ENCODE data around the gene ATP2A3.

ATP2A3 gene

DNA sequence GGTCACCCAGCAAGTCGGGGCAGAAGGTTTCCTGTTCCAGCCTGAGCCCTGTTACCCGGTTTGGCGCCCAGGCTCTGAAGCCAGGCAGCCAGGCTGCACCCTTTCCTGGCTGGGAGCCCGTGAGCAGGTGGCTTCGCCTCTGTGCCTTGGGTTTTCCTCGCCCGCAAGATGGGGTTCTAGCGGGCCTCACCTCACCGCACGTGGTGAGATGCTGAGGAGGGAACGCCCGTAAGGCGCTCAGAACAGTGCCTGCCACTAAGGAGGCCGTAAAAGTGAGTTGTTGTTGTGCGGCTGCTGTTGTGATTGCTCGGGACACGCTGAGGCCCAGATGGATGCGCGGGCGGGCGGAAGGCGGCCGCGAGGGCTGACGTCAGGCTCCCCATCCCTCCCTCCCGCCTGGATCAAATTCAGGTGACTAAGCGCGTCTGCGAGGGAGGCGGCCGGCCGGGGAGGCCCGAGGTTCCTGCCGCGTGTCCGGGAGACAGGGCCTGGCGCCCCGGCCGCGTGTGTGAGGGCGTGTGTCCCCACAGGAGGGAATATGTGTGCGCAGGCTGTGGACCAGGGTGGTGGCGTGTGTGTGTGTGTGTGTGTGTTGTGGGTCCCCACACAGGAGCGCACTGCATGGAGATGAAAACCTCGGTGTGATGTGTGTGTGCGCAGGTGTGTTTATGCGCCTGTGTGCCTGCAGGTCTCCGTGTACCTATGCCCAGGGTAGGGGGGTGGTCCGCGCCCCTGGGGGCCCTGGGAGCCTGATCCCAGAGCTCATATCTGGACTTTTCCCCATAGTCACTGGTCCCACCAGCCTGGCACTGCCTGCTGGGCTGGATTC is 75.7 kb downstream of the ATP2A3 start:
- DNase-seq: no peak

DNA sequence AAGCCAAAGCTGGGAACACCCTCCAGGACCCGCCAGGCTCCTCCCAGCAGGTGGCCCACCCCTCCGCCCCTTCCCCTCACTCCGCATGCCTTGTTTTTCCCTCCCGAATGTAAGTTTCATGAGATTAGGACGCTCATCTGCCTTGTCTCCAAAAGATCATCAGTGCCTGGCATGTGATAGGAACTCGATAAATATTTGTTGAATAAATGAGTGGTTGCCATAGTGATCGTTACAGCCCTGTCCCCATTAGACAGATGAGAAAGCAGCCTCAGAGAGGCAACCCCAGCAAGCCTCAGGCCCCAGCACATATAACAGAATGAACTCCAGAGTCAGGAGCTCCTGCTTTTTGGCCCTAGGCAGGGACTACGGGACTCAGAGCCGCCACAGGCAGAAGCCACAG is 76.4 kb downstream of the ATP2A3 start:
- DNase-seq: no peak

DNA sequence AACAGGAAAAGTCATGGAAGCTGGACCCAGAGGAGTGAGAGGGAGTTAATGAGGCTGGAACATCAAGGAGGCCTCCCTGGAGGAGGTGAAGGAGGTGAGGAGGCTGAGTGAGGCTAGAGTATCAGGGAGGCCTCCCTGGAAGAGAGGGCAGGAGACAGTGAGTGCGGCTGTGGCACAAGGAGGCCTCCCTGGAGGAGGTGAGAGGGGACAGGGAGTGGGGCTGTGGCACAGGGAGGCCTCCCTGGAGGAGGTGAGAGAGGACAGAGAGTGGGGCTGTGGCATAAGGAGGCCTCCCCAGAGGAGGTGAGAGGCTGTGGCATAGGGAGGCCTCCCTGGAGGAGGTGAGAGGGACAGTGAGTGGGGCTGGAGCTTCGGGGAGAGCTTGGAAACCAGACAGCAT is 76.8 kb downstream of the ATP2A3 start:
- no peak for DNase-seq

- DNase-seq: no peak
Observed at GRCh38 chr17:3886776-3887175, 77.5 kb downstream of the ATP2A3 start.

GRCh38 chr17:3885970-3886369 is 78.3 kb downstream of the ATP2A3 start:
- no peak for DNase-seq

DNA sequence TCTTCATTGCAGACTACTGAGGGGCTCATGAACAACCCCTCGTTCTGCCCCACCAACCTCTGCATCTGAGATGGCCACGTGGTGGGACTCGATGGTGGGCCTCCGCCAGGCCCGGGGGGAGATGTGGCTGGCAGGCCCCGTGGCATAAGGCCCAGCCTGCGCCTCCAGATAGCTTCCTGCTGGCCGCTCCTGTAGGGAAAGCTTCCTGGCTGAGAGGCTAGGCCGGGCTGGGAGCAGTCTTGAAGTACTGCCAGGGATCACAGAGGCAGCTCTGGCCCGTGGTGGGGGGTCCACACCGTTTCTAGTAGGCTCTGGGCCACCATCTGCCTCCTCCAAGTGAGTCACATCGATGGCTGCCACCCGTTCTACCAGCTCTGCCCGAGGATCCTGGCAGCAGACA is 79.0 kb downstream of the ATP2A3 start:
- no peak for DNase-seq

GRCh38 chr17:3884188-3884587 is 80.0 kb downstream of the ATP2A3 start:
- DNase-seq: no peak

DNA sequence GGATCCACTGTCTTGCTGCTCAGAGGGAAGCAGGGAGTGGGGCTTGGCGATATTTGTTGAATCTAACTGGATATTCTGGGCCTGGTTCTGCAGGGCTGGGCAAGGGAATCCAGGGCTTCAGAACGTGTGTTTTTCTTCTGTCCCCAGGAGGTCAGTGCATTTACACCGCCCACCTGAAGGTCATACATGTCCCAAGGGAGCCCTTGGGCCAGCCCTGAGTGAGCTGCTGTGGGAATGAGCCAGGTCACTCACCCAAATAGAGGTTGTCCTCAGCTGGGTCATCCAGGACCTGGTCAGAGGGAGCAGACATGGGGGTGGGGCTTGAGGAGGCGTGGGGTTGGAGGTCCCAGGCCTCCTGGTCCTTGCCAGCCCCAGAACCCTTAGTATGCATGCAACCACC is 82.0 kb downstream of the ATP2A3 start:
- DNase-seq: no peak

DNA sequence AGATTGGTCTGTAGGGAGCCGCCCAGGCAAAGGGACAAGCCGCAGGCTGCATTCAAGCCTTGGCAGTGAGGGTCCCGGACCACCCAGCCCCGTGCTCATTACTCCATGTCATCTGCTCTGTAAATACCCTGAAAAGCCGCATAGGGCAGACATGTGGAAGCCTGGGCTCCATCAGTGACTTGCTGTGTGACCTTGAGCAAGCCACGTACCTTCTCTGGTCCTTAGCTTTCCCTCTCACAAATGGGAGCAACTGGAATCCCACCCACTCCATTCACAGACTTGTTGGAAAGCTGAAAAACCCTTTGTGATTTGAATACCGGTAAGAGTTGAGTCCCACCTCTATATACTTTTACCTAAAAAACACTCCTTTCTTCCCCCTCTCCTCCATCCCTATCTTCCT is 83.3 kb downstream of the ATP2A3 start:
- DNase-seq: no peak

DNA sequence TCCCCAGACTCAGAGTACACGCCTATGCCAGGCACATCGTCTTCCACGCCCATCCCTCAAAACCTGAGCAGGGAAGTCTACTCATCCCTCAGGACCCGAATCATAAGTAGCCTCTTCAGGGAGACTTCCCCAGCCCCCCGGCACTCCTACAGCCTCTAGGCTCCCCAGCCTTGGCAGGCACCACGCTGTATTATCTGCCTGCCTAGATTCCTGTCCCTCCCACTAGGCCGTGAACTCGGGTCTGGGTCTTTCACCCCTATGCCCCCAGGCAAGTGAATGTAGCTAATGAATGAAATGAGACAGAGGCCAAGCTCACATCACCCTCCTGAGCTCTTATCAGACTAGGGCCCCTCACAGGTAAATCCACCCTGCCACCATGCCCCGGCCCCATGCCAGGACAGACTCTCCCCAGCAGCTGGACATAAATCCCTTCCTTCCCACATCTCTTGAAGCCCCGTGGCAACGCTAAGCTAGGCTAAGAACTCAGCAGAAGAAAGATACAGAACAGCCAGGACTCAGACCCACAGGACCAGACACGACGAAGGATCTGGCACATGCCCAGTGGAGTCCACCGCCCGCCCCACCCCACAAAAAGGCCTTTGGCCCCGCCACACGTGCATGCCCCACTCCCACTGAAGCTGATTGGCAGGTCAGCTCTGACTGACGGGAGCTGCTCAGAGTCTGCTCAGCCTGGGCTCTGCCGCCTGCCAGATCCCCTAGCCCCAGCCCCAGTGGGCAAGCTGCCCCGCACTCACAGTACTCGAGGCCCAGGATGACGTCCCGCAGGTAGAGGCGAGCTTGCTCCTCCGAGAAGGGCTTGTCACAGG is 84.4 kb downstream of the ATP2A3 start:
- no peak for DNase-seq

DNA sequence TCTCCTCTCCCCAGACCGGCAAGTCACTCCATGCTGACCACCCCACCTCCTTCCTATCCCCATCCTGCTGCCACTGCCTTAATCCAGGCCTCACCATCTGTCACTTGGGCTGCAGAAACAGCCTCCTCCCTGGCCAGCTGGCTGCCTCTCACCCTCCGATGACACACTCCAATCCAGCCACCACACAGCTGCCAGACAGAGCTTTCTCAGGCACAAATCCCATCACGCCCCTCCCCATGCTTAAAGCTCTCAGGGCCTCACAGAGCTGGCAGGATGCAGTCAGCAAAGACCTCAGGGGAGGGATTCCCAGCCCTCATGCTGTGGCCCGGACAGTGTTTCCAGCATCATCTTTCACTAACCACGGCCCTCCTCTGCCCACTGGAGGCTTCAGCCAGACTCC is 85.1 kb downstream of the ATP2A3 start:
- no peak for DNase-seq

- no peak for DNase-seq
Observed at GRCh38 chr17:3877220-3877619, 87.0 kb downstream of the ATP2A3 start.

DNA sequence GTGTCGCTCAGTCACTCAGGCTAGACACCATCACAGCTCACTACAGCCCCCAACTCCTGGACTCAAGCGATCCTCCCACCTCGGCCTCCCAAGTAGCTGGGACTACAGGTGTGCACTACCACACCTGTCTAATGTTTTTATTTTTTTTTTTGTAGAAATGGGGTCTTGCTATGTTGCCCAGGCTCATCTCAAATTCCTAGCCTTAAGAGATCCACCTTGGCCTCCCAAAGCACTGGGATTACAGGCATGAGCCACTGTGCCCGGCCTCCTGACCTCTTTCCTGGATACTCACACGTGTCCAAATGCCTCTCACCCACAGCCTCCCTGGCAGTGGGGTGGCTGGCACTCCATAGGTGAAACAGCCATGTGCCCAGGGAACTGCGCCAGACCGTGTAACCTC is 88.9 kb downstream of the ATP2A3 start:
- DNase-seq: no peak

Measured in activated effector memory CD4-positive, alpha-beta T cell treated with Interleukin-2 at 50 U/mL for 16 hours (primary cell).